Neural cell (in vitro differentiated cells): ENCODE measurements around the gene SERPINE2. TPM values are rescaled to one million over a fixed set of nuclear protein-coding genes. Genes with fewer than 3 reads are reported as not detected.

Source experiments
- H2AFZ ChIP-seq: fragments of 200-600, 300-800 bp; sonication (generic), shearing (Covaris generic); 2 replicates; pipeline ENCODE4 v1.6.0; 2014; ENCODE audit warnings: low read depth, mild to moderate bottlenecking, antibody characterized with exemption, low read length, moderate library complexity
- H3F3A ChIP-seq: fragments of 200-600 bp; shearing (Covaris generic); 2 replicates; pipeline ENCODE4 v1.6.1; 2016; ENCODE audit warnings: mild to moderate bottlenecking, moderate library complexity, mixed read lengths, antibody characterized with exemption, low read length; ENCODE audit not compliant: insufficient read depth, poor library complexity, severe bottlenecking
- H3K27ac ChIP-seq: fragments of 200-600, 300-800 bp; sonication (generic), shearing (Covaris generic); 2 replicates; pipeline ENCODE4 v1.5.1; 2014; ENCODE audit warnings: mild to moderate bottlenecking, low read length, moderate library complexity
- H3K27me3 ChIP-seq: fragments of 300-800, 200-600 bp; sonication (generic), shearing (Covaris generic); 2 replicates; pipeline ENCODE4 v1.6.0; 2014; ENCODE audit warnings: mild to moderate bottlenecking, low read depth, low read length, moderate library complexity; ENCODE audit not compliant: insufficient read depth
- H3K36me3 ChIP-seq: fragments of 300-800, 200-600 bp; sonication (generic), shearing (Covaris generic); 2 replicates; pipeline ENCODE4 v1.5.1; 2014; ENCODE audit warnings: mild to moderate bottlenecking, antibody characterized with exemption, low read length, moderate library complexity; ENCODE audit not compliant: insufficient read depth
- H3K4me2 ChIP-seq: fragments of 300-800, 200-600 bp; sonication (generic), shearing (Covaris generic); 2 replicates; pipeline ENCODE4 v1.6.0; 2014; ENCODE audit warnings: mild to moderate bottlenecking, low read length
- H3K4me3 ChIP-seq: fragments of 300-800, 200-600 bp; sonication (generic), shearing (Covaris generic); 2 replicates; pipeline ENCODE4 v1.5.1; 2014; ENCODE audit warnings: mild to moderate bottlenecking, low read length, moderate library complexity
- H3K79me2 ChIP-seq: fragments of 200-600 bp; shearing (Covaris generic); replicated peaks from 2 replicates; pipeline ENCODE4 v1.6.0; 2014; ENCODE audit warnings: mild to moderate bottlenecking, low read length, moderate library complexity; ENCODE audit not compliant: insufficient read depth
- H3K9ac ChIP-seq: fragments of 300-800, 200-600 bp; sonication (generic), shearing (Covaris generic); 2 replicates; pipeline ENCODE4 v1.6.1; 2016; ENCODE audit warnings: mild to moderate bottlenecking, low read length, mixed read lengths
- H3K9me2 ChIP-seq: fragments of 200-600 bp; shearing (Covaris generic); 2 replicates; pipeline ENCODE4 v1.6.1; 2016; ENCODE audit warnings: mild to moderate bottlenecking, low read length, mixed read lengths; ENCODE audit not compliant: insufficient read depth
- H3K9me3 ChIP-seq: fragments of 200-600, 300-800 bp; sonication (generic), shearing (Covaris generic); 2 replicates; pipeline ENCODE4 v1.6.1; 2016; ENCODE audit warnings: mild to moderate bottlenecking, mixed run types, low read length, moderate library complexity, mixed read lengths
- H4K20me1 ChIP-seq: fragments of 200-600 bp; shearing (Covaris generic); 2 replicates; pipeline ENCODE4 v1.6.1; 2016; ENCODE audit warnings: mild to moderate bottlenecking, mixed run types; ENCODE audit not compliant: insufficient read depth
- CTCF ChIP-seq: fragments of 450-650 bp; IDR thresholded peaks from 2 replicates; pipeline ENCODE4 v1.5.1; 2014; ENCODE audit warnings: antibody characterized with exemption, mild to moderate bottlenecking, moderate library complexity; ENCODE audit not compliant: poor library complexity, severe bottlenecking
- EP300 ChIP-seq: fragments of 450-650 bp; conservative IDR thresholded peaks from 2 replicates; pipeline ENCODE4 v1.6.1; 2014; ENCODE audit warnings: antibody characterized with exemption, mild to moderate bottlenecking, moderate library complexity; ENCODE audit not compliant: poor library complexity, severe bottlenecking
- EZH2 ChIP-seq: fragments of 200-600, 300-800 bp; shearing (Covaris generic), sonication (generic); IDR thresholded peaks from 2 replicates; pipeline ENCODE4 v1.6.1; 2014; ENCODE audit warnings: antibody characterized with exemption, low read length, borderline replicate concordance, mild to moderate bottlenecking; ENCODE audit not compliant: insufficient read depth, poor library complexity, severe bottlenecking
- MXI1 ChIP-seq: fragments of 450-650 bp; conservative IDR thresholded peaks from 2 replicates; pipeline ENCODE4 v1.6.1; 2014; ENCODE audit warnings: antibody characterized with exemption, mild to moderate bottlenecking; ENCODE audit not compliant: poor library complexity, severe bottlenecking
- POLR2AphosphoS5 ChIP-seq: IDR thresholded peaks from 2 replicates; pipeline ENCODE4 v1.6.1; 2012
- RAD21 ChIP-seq: fragments of 450-650 bp; conservative IDR thresholded peaks from 2 replicates; pipeline ENCODE4 v1.6.1; 2014; ENCODE audit warnings: antibody characterized with exemption, mild to moderate bottlenecking, moderate library complexity
- REST ChIP-seq: IDR thresholded peaks from 2 replicates; pipeline ENCODE4 v1.6.1; 2012; ENCODE audit warnings: borderline replicate concordance
- SMC3 ChIP-seq: fragments of 450-650 bp; conservative IDR thresholded peaks from 2 replicates; pipeline ENCODE4 v1.6.1; 2014; ENCODE audit warnings: antibody characterized with exemption, mild to moderate bottlenecking, moderate library complexity; ENCODE audit not compliant: poor library complexity
- TAF1 ChIP-seq: IDR thresholded peaks from 2 replicates; pipeline ENCODE4 v1.6.1; 2012; ENCODE audit warnings: low read depth
- polyA plus RNA-seq: library from polyadenylated mRNA; depleted of rRNA; stranded (reverse); fragments of >200 nt; gene quantifications from 2 replicates; pipeline ENCODE4 v1.2.3, GENCODE V29; 2014

Gene SERPINE2
- polyA plus RNA-seq, 1 donor from 2014 or later, result 38.5 TPM

GRCh38 chr2:223972656-223973102 lies 66.4 kb downstream of the SERPINE2 start:
- Histone ChIP-seq H2AFZ (no peak overlapping the region), H3K79me2 (no peaks in the 10 kb centered on the region), H4K20me1 (no peaks in the 10 kb centered on the region), H3K9me3 (no peaks in the 10 kb centered on the region), H3F3A (no peaks in the 10 kb centered on the region), H3K9me2 (no peaks in the 10 kb centered on the region), H3K36me3 (no peaks in the 10 kb centered on the region), H3K27me3 (no peaks in the 10 kb centered on the region), H3K27ac (no peak overlapping the region), H3K4me3 (no peak overlapping the region), H3K4me2 (no peak overlapping the region), H3K9ac (no peak overlapping the region)
- TF ChIP-seq EP300 (no peak), MXI1 (no peak), SMC3 (no peak), EZH2 (no peak), POLR2AphosphoS5 (no peak)

DNA sequence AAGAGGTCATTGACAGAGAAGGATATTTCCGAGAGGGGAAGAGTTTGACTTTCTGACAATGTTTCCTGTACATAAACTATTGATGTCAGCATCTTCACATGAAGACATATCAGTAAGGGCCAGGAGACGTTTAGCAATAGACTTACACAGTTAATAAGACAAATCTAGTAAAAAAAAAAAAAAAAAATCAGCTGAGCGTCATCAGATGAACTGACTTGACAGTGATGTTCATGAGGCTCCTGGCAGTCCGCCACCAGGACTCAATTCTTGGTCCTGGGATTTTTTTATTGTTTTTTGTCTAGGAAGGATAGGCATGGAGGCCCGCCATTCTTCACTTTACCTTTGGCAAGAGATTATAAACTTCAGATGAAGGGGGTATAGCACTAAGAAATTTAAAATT lies 67.4 kb downstream of the SERPINE2 start:
- Histone ChIP-seq H3K9me2 (no peaks in the 10 kb centered on the region), H3K4me3 (no peak overlapping the region), H3F3A (no peaks in the 10 kb centered on the region), H3K4me2 (no peak overlapping the region), H3K9me3 (no peaks in the 10 kb centered on the region), H3K27me3 (no peaks in the 10 kb centered on the region), H4K20me1 (no peaks in the 10 kb centered on the region), H2AFZ (no peak overlapping the region), H3K36me3 (no peaks in the 10 kb centered on the region), H3K9ac (no peak overlapping the region), H3K27ac (no peak overlapping the region), H3K79me2 (no peaks in the 10 kb centered on the region)
- TF ChIP-seq SMC3, result no peak
- TF ChIP-seq REST, result no peak
- TF ChIP-seq MXI1, result no peak
- TF ChIP-seq POLR2AphosphoS5, result no peak
- no peak for TF ChIP-seq EZH2
- no peak for TF ChIP-seq CTCF
- TF ChIP-seq TAF1, result no peak
- no peak for TF ChIP-seq RAD21
- TF ChIP-seq EP300, result no peak
